GM12892 (cell line): Measurements from ENCODE around the gene LRRC10B.

Source experiments
- POLR2A ChIP-seq: IDR thresholded peaks from 2 replicates; pipeline ENCODE4 v1.6.1; 2011; ENCODE audit warnings: low read depth, low read length, control low read depth
- TAF1 ChIP-seq: IDR thresholded peaks from 2 replicates; pipeline ENCODE4 v1.6.1; 2011; ENCODE audit warnings: low read depth, mild to moderate bottlenecking, control low read depth, low read length, borderline replicate concordance

- TF ChIP-seq POLR2A (no peak), TAF1 (no peak)
Measured at GRCh38 chr11:61543606-61544306, 35.2 kb downstream of the LRRC10B start.
